Panc1 (cell line): Measurements from ENCODE around the gene ADGRL3. TPM values are rescaled to one million over a fixed set of nuclear protein-coding genes. Genes with fewer than 3 reads are reported as not detected.

ENCODE experiments used
- ATAC-seq: fragments of 200-7000 bp; cut with Tn5 transposase; 2 replicates; pipeline ENCODE4 v1.9.1; 2020; ENCODE audit warnings: mild to moderate bottlenecking, moderate library complexity
- BruUV-seq: library from RNA; stranded (reverse); fragments of 400-500 nt; replicated peaks from 2 replicates; lab custom pipeline; 2021; lab: Mats Ljungman, UMichigan
- CTCF ChIA-PET: fragments of 300-600 bp; sonication (Branson Sonifier 250); formaldehyde crosslinking; loops from one replicate; lab custom pipeline; 2022; ENCODE audit warnings: antibody characterized with exemption; lab: Charles Lee
- POLR2A ChIA-PET: fragments of 300-600 bp; sonication (Branson Sonifier 250); formaldehyde crosslinking; loops from one replicate; lab custom pipeline; 2022; ENCODE audit warnings: antibody characterized with exemption; lab: Charles Lee
- DNase-seq: peaks from one replicate; pipeline ENCODE4 v3.0.0-alpha.2; 2010; ENCODE audit warnings: low read depth, low spot score
- H3K27ac ChIP-seq: 2 replicates; pipeline ENCODE4 v1.5.1; 2011; ENCODE audit warnings: mild to moderate bottlenecking, low read length, inconsistent platforms
- H3K27me3 ChIP-seq: fragments of 200-500 bp; sonication (Bioruptor generic); 2 replicates; pipeline ENCODE4 v1.6.0; 2014; ENCODE audit warnings: low read length, inconsistent platforms; ENCODE audit not compliant: control insufficient read depth, insufficient read depth
- H3K36me3 ChIP-seq: fragments of 200-500 bp; sonication (Bioruptor generic); 2 replicates; pipeline ENCODE4 v1.5.1; 2014; ENCODE audit warnings: inconsistent platforms, mild to moderate bottlenecking, low read length, moderate library complexity; ENCODE audit not compliant: control insufficient read depth, insufficient read depth
- H3K4me1 ChIP-seq: 2 replicates; pipeline ENCODE4 v1.5.1; 2011; ENCODE audit warnings: inconsistent platforms, mild to moderate bottlenecking, low read length, moderate library complexity; ENCODE audit not compliant: control insufficient read depth, insufficient read depth
- H3K4me3 ChIP-seq, 2 experiments: 2 replicates each; pipeline ENCODE4 v1.5.1; 2011 to 2012; ENCODE audit warnings: low read depth in 2 of 2, low read length in 2 of 2, mild to moderate bottlenecking in 2 of 2, inconsistent platforms in 1 of 2, moderate library complexity in 1 of 2
- H3K9me3 ChIP-seq: fragments of 200-500 bp; sonication (Bioruptor generic); 2 replicates; pipeline ENCODE4 v1.5.1; 2014; ENCODE audit warnings: low read depth, mild to moderate bottlenecking, inconsistent platforms, low read length, moderate library complexity; ENCODE audit not compliant: control insufficient read depth, insufficient read depth
- CTCF ChIP-seq: fragments of 450-650 bp; IDR thresholded peaks from 2 replicates; pipeline ENCODE4 v1.5.1; 2017; ENCODE audit warnings: mild to moderate bottlenecking
- POLR2AphosphoS5 ChIP-seq: IDR thresholded peaks from 2 replicates; pipeline ENCODE4 v1.6.1; 2012; ENCODE audit warnings: mild to moderate bottlenecking, low read depth, low read length, moderate library complexity
- REST ChIP-seq, 2 experiments: IDR thresholded peaks; 2 replicates each; pipeline ENCODE4 v1.6.1; 2011 to 2012; ENCODE audit warnings: low read depth in 2 of 2, control low read depth in 1 of 2, low read length in 1 of 2, mild to moderate bottlenecking in 1 of 2, moderate library complexity in 1 of 2; ENCODE audit not compliant: insufficient read depth in 1 of 2
- SIN3A ChIP-seq: IDR thresholded peaks from 2 replicates; pipeline ENCODE4 v1.6.1; 2012; ENCODE audit warnings: low read depth, mild to moderate bottlenecking, low read length, moderate library complexity, borderline replicate concordance; ENCODE audit not compliant: insufficient read depth
- TCF7L2 ChIP-seq: IDR thresholded peaks from 2 replicates; pipeline ENCODE4 v1.6.1; 2011; ENCODE audit warnings: mild to moderate bottlenecking, low read depth, low read length, inconsistent platforms
- in situ Hi-C: cut with HindIII; loops from 2 replicates; pipeline ENCODE4 v1.10.0; 2016; ENCODE audit warnings: low sequenced_read_pairs, low pct_unique_long_range_greater_than_20kb
- intact Hi-C: fragments of 100-400 bp; cut with micrococcal nuclease; formaldehyde crosslinking; loops from one replicate; pipeline ENCODE4 v1.10.0; 2022; ENCODE audit not compliant: unreplicated experiment
- total RNA-seq: library from RNA; stranded (reverse); gene quantifications from one replicate; pipeline ENCODE4 v1.2.1, GENCODE V29; 2021; ENCODE audit not compliant: unreplicated experiment

The ADGRL3 gene
- total RNA-seq, 1 experiment from 2014 or later = 0.23 TPM

- POLR2A ChIA-PET = no interaction called here
- no peak for DNase-seq
- no peaks in the 10 kb centered on the region for H3K36me3 ChIP-seq
- no peak for ATAC-seq
- no peak overlapping the region for H3K27ac ChIP-seq
- TF ChIP-seq TCF7L2 (no peak), CTCF (no peak), REST (IDR thresholded peaks at IDR 0.05; ENCODE audit: insufficient read depth in 1 of 2, low read depth in 2 of 2, low read length in 1 of 2) (no peak), SIN3A (no peak), POLR2AphosphoS5 (no peak)
- CTCF ChIA-PET = no interaction called here
- no TSS peak for BruUV-seq
- intact Hi-C loops = no loop called here
- in situ Hi-C loops = no loop called here
- no peaks in the 10 kb centered on the region for H3K9me3 ChIP-seq
- no peak overlapping the region for H3K4me3 ChIP-seq
- no peaks in the 10 kb centered on the region for H3K4me1 ChIP-seq
- no peaks in the 10 kb centered on the region for H3K27me3 ChIP-seq
These were observed 174.3 kb downstream of the ADGRL3 start for GRCh38 chr4:61374447-61374891.

- H3K4me3 ChIP-seq = no peak overlapping the region
- DNase-seq = no peak
- ChIA-PET POLR2A (no interaction called here), CTCF (no interaction called here)
- H3K9me3 ChIP-seq = no peaks in the 10 kb centered on the region
- no TSS peak for BruUV-seq
- H3K36me3 ChIP-seq = no peaks in the 10 kb centered on the region
- in situ Hi-C loops (no loop called here), intact Hi-C loops (no loop called here)
- no peak for ATAC-seq
- no peaks in the 10 kb centered on the region for H3K27me3 ChIP-seq
- H3K27ac ChIP-seq = no peak overlapping the region
- TF ChIP-seq SIN3A (no peak), POLR2AphosphoS5 (no peak)
- no peaks in the 10 kb centered on the region for H3K4me1 ChIP-seq
These were observed 175.2 kb downstream of the ADGRL3 start for GRCh38 chr4:61375301-61375700.

GRCh38 chr4:61376301-61376700 is 176.2 kb downstream of the ADGRL3 start:
- CTCF ChIA-PET = no interaction called here
- in situ Hi-C loops = no loop called here

More at GRCh38 chr4:61376301-61376700, 176.2 kb downstream of the ADGRL3 start:
- no peak for TF ChIP-seq REST (IDR thresholded peaks at IDR 0.05; ENCODE audit: insufficient read depth in 1 of 2, low read depth in 2 of 2, low read length in 1 of 2)
- no peak for TF ChIP-seq POLR2AphosphoS5
- no peak for TF ChIP-seq SIN3A
- Histone ChIP-seq H3K4me3 (no peak overlapping the region), H3K4me1 (no peaks in the 10 kb centered on the region), H3K27me3 (no peaks in the 10 kb centered on the region), H3K36me3 (no peaks in the 10 kb centered on the region), H3K27ac (no peak overlapping the region), H3K9me3 (no peaks in the 10 kb centered on the region)
- intact Hi-C loops = no loop called here
- no TSS peak for BruUV-seq
- POLR2A ChIA-PET = no interaction called here
- no peak for DNase-seq
- ATAC-seq = no peak
